Immature natural killer cell (primary cell): ENCODE measurements around the gene PLEKHG4. TPM values are rescaled to one million over a fixed set of nuclear protein-coding genes. Genes with fewer than 3 reads are reported as not detected.

ENCODE experiments used
- DNase-seq, 3 donors: peaks; one replicate each; pipeline ENCODE4 v3.0.0; 2022; ENCODE audit warnings: mixed read lengths in 1 of 3
- H3K27ac Mint-ChIP-seq, 6 donors: one replicate each; pipeline ENCODE4 v1.8.0; 2020; ENCODE audit warnings: mixed read lengths in 6 of 6, mild to moderate bottlenecking in 5 of 6, inconsistent platforms in 4 of 6, moderate library complexity in 3 of 6
- H3K27me3 Mint-ChIP-seq, 3 donors: one replicate each; pipeline ENCODE4 v1.8.0; 2020 to 2021; ENCODE audit warnings: low read depth in 3 of 3, mild to moderate bottlenecking in 3 of 3, mixed read lengths in 3 of 3, moderate library complexity in 3 of 3, inconsistent platforms in 1 of 3
- H3K36me3 Mint-ChIP-seq, 3 donors: one replicate each; pipeline ENCODE4 v1.8.0; 2020; ENCODE audit warnings: mixed read lengths in 3 of 3, inconsistent platforms in 2 of 3, mild to moderate bottlenecking in 2 of 3
- H3K4me1 Mint-ChIP-seq, 2 donors: one replicate each; pipeline ENCODE4 v1.8.0; 2020; ENCODE audit warnings: inconsistent platforms in 2 of 2, mild to moderate bottlenecking in 2 of 2, mixed read lengths in 2 of 2, moderate library complexity in 1 of 2
- H3K4me3 Mint-ChIP-seq, 5 donors: one replicate each; pipeline ENCODE4 v1.8.0; 2020; ENCODE audit warnings: mild to moderate bottlenecking in 5 of 5, mixed read lengths in 5 of 5, inconsistent platforms in 3 of 5, moderate library complexity in 3 of 5
- H3K9me3 Mint-ChIP-seq, 6 donors: one replicate each; pipeline ENCODE4 v1.8.0; 2020; ENCODE audit warnings: mild to moderate bottlenecking in 6 of 6, mixed read lengths in 6 of 6, inconsistent platforms in 4 of 6, moderate library complexity in 3 of 6
- polyA plus RNA-seq, 3 donors: library from polyadenylated mRNA; unstranded; fragments of 300-500 nt; fragmentation: Illumina TruSeq; gene quantifications; one replicate each; pipeline ENCODE4 v1.2.3, GENCODE V29; 2021

The PLEKHG4 gene
- polyA plus RNA-seq, 3 donors from 2014 or later = 3.7 to 8.1 (median 5.3) TPM

DNA sequence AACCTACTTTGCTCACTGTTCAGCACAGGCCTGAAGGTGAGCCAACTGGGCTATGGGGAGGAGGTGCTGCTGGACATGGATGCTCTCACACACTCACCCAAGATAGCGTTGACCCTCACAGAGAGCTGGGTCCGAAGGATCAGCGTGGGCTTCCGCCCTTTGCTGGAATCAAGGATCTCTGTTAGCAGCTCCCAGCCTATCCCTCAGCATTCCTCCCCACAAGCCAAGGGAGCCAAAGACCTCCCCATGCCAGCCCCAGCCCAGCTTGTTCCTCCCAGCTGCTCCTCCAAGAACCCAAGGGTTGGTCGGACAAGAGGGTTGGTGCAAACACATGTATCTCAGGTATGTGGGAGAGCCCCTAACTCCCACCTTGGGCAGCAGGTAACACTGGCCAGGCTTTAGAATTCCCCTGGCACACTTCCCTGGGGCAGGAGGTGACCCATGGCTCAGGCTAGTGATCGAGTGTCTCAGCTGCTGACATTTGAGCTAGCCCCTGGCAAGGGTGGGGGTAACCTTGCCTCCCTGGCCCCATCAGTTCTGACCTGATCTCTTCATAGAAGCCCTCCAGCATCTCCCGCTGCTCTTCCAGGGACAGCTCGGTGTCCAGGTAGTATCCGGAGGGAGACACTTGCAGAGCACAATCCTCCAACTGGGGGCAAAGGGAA, 40.4 kb upstream of the PLEKHG4 start:
- no peaks in the 10 kb centered on the region for H3K9me3 Mint-ChIP-seq
- no peak overlapping the region for H3K4me3 Mint-ChIP-seq
- H3K36me3 Mint-ChIP-seq = peaks cover 5 to 22% (median 6%) of the 10 kb centered on the region in 3 donors
- H3K4me1 Mint-ChIP-seq = peaks cover 20 to 21% of the 10 kb centered on the region in 2 donors
- DNase-seq = no peak
- H3K27me3 Mint-ChIP-seq = peaks cover 0 to 5% (median 2%) of the 10 kb centered on the region in 3 donors
- peak overlapping the region in 2 of 6 donors; percentile 34 to 39 for H3K27ac Mint-ChIP-seq

DNA sequence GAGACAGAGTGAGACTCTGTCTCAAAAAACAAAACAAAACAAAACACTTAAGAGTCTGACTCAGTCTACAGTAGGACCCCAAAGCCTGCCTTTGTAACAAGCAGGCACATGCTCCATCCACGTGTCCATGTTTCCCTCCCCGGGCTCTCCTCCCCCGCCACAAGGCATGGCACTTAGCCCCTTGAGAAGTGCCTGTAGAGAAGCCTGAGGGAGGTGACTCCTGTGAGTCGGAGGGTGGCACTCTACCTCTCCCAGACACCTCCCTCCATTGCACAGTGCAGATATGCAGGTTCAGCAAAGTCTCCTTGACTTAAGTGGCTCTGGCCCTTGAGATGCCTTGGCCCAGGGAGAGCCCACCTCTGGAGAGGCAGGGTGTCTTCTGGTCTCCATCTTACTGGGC, 38.8 kb upstream of the PLEKHG4 start:
- DNase-seq = no peak
- H3K4me1 Mint-ChIP-seq = peaks cover 35 to 37% of the 10 kb centered on the region in 2 donors
- H3K27me3 Mint-ChIP-seq = peaks cover 2 to 5% (median 4%) of the 10 kb centered on the region in 3 donors
- peak overlapping the region in 1 of 6 donors; percentile 11 for H3K27ac Mint-ChIP-seq
- H3K36me3 Mint-ChIP-seq = peaks cover 5 to 19% (median 6%) of the 10 kb centered on the region in 3 donors
- no peak overlapping the region for H3K4me3 Mint-ChIP-seq
- H3K9me3 Mint-ChIP-seq = no peaks in the 10 kb centered on the region

DNA sequence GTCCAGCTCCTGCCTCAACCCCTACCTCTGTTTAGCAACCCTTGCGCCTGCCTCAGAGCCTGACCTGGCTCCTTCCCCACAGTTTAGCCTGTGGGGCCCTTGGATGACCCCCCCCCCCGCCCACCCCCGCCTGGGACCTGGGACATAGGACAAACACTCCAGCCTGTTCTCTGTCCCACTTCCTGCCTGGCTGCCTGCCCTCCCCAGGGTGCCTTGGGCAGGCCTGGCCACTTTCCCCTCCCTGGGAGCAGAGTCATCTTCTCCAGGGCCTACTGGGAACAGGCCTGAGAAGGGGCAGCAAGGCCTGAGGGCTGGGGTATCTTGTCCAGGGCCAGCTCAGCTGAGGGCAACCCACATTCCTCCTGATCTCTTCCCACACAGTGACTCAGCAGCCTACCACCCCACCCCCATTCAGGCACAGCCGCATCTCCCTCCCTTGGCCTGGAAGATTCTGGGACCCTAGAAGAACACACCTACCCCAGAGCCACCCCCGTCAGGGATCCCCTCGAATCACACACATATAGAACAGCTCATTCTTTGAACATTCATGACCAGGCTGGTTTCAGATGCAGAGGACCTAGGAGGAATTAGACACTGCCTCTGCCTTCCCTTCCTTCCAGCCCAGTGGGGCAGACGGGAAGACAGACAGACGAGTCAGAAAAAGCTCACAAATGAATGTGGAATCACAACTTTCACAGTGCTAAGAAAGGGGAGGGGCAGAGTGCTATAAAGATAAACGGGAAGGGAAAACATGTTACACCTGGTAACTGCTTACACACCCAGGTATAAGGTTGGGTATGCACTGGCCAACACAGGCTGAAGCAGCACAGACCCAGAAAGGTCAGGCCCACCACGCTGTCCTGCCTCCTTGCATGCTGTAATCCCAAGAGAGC, 38.1 kb upstream of the PLEKHG4 start:
- no peak overlapping the region for H3K4me3 Mint-ChIP-seq
- H3K9me3 Mint-ChIP-seq = no peaks in the 10 kb centered on the region
- peaks cover 1 to 16% (median 2%) of the 10 kb centered on the region in 3 donors for H3K36me3 Mint-ChIP-seq
- DNase-seq = no peak
- H3K27ac Mint-ChIP-seq = peak overlapping the region in 2 of 6 donors; percentile 28 to 78
- H3K27me3 Mint-ChIP-seq = peaks cover 2 to 4% (median 3%) of the 10 kb centered on the region in 3 donors
- peaks cover 38 to 40% of the 10 kb centered on the region in 2 donors for H3K4me1 Mint-ChIP-seq

DNA sequence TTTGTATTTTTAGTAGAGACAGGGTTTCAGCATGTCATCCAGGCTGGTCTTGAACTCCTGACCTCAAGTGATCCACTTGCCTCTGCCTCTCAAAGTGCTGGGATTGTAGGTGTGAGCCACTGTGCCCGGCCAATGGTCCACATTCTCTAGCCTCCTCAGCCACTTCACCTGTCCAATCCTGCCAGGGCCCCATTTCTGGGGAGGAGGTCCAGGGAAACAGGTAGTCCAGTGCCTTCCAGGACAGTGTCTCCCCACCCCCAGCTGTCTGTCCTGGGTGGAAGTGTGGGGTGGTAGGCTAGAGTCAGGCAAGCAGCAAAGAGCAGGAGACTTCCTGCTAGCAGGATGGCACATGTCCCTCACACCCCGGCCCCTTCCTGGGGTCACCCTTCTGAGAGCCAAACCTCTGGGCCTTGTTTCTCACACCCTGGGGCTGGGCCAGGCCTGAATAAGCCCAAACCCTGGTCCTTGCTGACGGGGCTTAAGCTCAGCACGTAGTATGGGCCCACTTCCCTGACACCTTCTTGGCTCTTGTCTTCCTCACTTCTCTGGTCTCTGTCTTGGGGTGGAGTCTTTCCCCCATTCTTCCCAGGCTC, 37.1 kb upstream of the PLEKHG4 start:
- Mint-ChIP-seq H3K27me3 (peaks cover 2% of the 10 kb centered on the region in 3 donors), H3K9me3 (no peaks in the 10 kb centered on the region), H3K36me3 (peaks cover 0 to 12% (median 0%) of the 10 kb centered on the region in 3 donors), H3K4me3 (no peak overlapping the region), H3K27ac (peak overlapping the region; percentile 32 to 71 (median 56)), H3K4me1 (peaks cover 39 to 40% of the 10 kb centered on the region in 2 donors)
- no peak for DNase-seq

DNA sequence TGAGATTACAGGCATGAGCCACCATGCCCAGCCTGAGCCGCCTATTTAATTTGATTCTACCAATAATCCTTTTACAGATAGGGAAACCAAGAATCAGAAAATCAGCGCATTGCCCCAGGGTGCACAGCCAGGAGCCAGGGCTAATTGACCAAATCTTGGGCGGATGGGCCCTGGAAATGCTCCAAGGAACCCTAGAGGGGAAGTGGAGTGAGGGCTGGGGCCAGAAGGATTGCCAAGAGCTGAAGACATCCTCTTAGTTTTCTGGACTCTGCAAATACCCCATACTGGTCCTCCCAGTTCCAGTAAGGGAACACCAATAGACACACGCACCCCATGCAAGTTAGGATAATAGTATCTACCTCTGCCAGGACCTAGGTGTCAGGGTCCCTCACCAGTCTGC, 35.9 kb upstream of the PLEKHG4 start:
- peak overlapping the region in 5 of 6 donors; percentile 69 to 93 (median 89) for H3K27ac Mint-ChIP-seq
- H3K27me3 Mint-ChIP-seq = peaks cover 2 to 8% (median 6%) of the 10 kb centered on the region in 3 donors
- H3K36me3 Mint-ChIP-seq = peaks cover 0 to 2% (median 0%) of the 10 kb centered on the region in 3 donors
- no peak for DNase-seq
- H3K4me1 Mint-ChIP-seq = peaks cover 49 to 50% of the 10 kb centered on the region in 2 donors
- no peaks in the 10 kb centered on the region for H3K9me3 Mint-ChIP-seq
- no peak overlapping the region for H3K4me3 Mint-ChIP-seq

DNA sequence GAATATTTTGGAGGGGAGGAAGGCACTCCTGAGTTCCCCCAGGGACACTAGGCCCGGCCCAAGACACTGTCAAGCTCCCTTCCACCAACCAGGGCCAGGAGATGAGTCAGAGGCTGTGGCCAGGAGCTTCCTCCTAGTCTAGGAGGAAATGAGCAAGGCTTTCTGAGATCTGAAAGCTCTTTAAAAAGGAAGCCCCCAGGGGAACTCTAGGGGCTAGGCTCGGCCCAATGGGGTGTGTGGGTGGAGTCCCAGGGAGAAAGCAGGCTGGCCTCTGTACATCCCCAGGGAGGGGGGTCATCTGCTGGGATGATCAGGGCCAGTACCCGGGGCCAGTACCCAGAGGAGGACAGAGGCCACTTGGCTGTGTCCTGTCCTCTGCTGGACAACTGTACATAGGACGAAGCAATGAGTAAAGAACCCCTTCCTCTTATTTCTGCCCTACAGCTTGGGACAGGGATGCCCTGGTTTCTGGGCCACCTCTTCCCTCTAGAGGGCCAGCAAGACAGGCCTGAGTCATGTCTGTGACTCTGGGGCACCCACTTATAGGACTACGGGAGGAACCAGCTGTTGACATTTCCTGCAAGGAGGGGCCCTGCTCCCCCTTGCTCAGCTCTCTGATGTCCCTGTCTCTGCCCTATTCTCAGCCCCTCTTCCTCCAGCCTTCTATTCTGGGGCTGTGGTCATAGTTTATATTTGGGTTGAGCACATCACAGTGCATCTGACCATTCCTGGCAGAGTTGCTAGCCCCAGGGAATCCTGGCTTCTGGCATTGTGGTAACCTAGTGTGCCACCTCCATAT, 34.7 kb upstream of the PLEKHG4 start:
- Mint-ChIP-seq H3K27me3 (peaks cover 2 to 10% (median 9%) of the 10 kb centered on the region in 3 donors), H3K4me3 (peak overlapping the region; percentile 69 to 95 (median 83)), H3K27ac (peak overlapping the region; percentile 88 to 93 (median 90)), H3K36me3 (no peaks in the 10 kb centered on the region), H3K9me3 (no peaks in the 10 kb centered on the region), H3K4me1 (peaks cover 52 to 56% of the 10 kb centered on the region in 2 donors)
- DNase-seq = peak; percentile 54 to 61 (median 55)

DNA sequence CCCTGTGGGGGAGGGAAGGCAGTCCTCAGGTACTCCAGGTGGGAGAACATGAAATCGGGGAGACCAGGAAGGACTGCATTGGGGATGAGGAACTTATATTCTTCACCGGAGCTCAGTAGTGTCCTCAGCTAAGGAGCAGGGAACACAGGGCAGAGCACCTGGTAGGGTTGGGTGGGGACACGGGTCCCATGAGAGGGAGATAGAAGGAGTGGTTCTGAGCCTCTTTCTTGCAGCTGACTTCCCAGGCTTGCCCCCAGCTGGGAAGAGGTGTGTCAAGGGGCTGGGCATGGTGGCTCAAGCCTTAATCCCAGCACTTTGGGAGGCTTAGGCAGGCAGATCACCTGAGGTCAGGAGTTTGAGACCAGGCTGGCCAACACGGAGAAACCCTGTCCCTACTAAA, 34.1 kb upstream of the PLEKHG4 start:
- H3K27me3 Mint-ChIP-seq = peaks cover 5 to 16% (median 10%) of the 10 kb centered on the region in 3 donors
- H3K4me1 Mint-ChIP-seq = peaks cover 54 to 55% of the 10 kb centered on the region in 2 donors
- H3K4me3 Mint-ChIP-seq = peak overlapping the region; percentile 69 to 95 (median 83)
- H3K27ac Mint-ChIP-seq = peak overlapping the region; percentile 88 to 93 (median 90)
- H3K36me3 Mint-ChIP-seq = no peaks in the 10 kb centered on the region
- no peaks in the 10 kb centered on the region for H3K9me3 Mint-ChIP-seq
- no peak for DNase-seq

DNA sequence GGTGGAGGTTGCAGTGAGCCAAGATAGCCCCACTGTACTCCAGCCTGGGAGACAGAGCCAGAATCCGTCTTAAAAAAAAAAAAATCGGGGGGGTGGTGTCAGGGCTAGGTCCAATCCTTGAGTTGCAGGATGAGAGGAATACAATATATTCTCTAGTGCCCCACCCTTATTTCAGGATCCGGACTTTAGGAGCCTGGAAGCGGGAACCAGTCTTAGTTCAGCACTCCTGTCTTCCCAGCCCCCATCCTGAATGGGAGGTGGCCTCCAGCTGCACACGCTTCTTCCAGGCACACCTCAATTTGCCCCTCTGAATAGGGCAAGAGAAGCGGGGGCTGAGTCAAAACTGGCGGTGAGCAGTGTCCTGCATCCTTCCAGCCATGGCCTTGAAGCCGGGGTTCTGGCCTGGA, 33.7 kb upstream of the PLEKHG4 start:
- Mint-ChIP-seq H3K4me1 (peaks cover 55% of the 10 kb centered on the region in 2 donors), H3K36me3 (no peaks in the 10 kb centered on the region)

DNA sequence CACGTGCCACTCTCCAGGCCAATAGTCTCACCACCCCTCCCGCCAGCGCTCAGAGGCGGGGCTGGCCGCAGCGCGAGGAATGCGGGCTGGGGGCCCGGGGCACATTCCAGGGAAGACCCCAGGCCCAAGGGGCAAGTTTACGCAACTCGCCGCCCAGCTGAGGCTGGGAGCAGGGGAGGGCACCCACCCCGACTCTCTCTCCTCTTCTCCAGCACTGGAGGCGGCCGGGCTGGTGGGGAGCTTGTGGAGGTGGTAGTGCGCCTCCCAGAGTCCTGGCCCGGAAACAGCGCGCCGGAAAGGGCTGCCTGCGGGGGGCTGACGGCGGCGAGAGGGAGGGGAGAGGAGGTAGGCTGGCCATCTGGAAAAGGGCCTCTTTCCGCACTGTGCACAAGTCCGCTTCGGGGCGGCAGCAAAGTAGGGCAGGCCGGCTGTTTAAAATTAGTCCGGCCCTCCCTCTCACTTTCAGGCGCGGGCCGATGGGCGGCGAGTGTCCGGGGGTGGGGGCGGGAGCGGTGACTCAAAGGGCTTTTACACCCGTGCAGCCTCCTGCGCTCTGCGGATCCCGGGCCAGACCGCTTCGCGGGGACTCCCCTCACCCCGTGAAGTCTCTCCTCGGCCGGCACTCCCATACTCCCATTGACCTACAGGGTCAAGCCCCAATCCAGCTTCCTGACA, 33.1 kb upstream of the PLEKHG4 start:
- Mint-ChIP-seq H3K27ac (peak overlapping the region; percentile 71 to 92 (median 87)), H3K27me3 (peaks cover 7 to 16% (median 10%) of the 10 kb centered on the region in 3 donors), H3K36me3 (no peaks in the 10 kb centered on the region), H3K4me1 (peaks cover 54 to 55% of the 10 kb centered on the region in 2 donors), H3K4me3 (peak overlapping the region; percentile 83 to 95 (median 95)), H3K9me3 (no peaks in the 10 kb centered on the region)
- peak; percentile 42 to 58 (median 57) for DNase-seq

More for the DNA sequence above, 33.7 kb upstream of the PLEKHG4 start:
- H3K27me3 Mint-ChIP-seq = peaks cover 7 to 16% (median 10%) of the 10 kb centered on the region in 3 donors
- peak overlapping the region; percentile 69 to 95 (median 83) for H3K4me3 Mint-ChIP-seq
- DNase-seq = peak in 1 of 3 donors; percentile 14
- H3K9me3 Mint-ChIP-seq = no peaks in the 10 kb centered on the region
- peak overlapping the region in 5 of 6 donors; percentile 88 to 93 (median 90) for H3K27ac Mint-ChIP-seq

DNA sequence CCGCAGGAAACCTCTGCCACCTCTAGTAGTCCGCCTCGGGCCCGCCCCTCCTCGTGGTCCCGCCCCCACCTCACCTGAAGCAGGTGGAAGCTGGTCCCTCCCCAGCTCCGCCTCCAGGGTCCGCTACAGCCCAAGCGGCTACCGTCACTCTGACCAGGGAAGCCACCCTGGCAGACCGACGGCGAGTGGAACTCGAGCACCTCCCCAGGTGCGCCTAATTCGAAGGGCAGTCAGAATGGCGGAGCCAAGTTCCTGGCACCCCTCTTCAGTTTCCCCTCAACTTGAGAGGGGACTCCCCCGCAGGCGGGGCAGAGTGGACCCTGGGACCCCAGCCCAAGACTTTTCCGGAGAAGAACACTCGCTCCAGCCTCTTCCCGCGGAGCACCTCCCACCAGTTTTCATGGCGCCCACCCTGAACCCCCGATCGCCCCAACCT, 32.6 kb upstream of the PLEKHG4 start:
- H3K4me1 Mint-ChIP-seq = peaks cover 50 to 55% of the 10 kb centered on the region in 2 donors
- no peaks in the 10 kb centered on the region for H3K36me3 Mint-ChIP-seq
- no peaks in the 10 kb centered on the region for H3K9me3 Mint-ChIP-seq
- peak overlapping the region; percentile 71 to 91 (median 84) for H3K27ac Mint-ChIP-seq
- peak in 1 of 3 donors; percentile 25 for DNase-seq
- peaks cover 7 to 16% (median 11%) of the 10 kb centered on the region in 3 donors for H3K27me3 Mint-ChIP-seq
- H3K4me3 Mint-ChIP-seq = peak overlapping the region; percentile 83 to 95 (median 95)

DNA sequence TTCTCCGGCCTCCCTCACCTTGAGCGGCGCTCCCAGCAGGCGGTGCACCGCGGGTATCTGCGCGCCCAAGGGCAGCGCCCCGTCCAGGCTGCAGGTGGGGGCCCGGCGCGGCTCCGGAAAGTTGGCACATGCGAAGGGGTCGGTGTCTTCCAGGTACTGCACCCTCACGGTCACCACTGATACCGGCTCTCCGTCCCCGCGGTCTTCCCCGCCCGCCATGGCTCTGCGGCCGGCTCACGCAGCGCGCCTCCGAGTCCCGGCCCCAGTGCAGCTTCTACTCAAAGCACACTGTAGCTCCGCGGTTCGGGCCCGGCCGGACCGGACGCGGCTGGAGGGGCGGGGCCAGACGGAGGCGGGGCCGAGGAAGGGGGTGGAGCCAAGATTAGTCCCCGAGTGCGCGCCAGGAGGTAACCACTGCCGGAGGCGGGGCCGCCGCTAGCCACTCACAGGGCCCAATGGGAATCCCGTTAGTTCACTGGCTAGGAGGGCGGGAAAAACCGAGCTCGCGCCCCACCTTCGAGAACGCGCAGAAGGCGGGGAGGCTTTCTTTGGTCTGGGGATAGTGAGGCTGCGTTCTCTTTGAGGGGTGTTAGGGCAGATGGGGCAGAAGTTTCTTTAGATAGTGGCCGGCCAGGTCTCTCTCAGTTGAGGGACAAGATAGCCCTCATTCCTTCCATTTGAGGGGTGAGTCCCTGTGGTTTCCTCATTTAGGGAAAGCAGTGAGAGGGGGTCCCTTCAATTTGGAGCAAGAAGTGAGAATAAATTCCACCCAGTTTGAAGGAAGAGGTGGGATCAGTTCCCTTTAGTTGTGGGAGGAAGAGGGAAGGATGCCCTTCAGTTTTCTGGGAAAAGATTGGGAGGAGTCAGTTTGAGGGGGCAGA, 31.9 kb upstream of the PLEKHG4 start, which contains the start of gene FHOD1:
TSS of gene FHOD1 (minus strand) at position 290 of the 881 bp plus-strand sequence. CDS start at position 219, 71 bp downstream.
- peak; percentile 97 to 99 (median 98) for DNase-seq
- Mint-ChIP-seq H3K27ac (peak within 1 kb of the TSS; percentile 81 to 91 (median 88)), H3K9me3 (no peaks in the 10 kb centered on the region), H3K4me3 (peak within 1 kb of the TSS; percentile 83 to 95 (median 95)), H3K36me3 (no peaks in the 10 kb centered on the region), H3K4me1 (peaks cover 49 to 54% of the 10 kb centered on the region in 2 donors), H3K27me3 (peaks cover 7 to 16% (median 14%) of the 10 kb centered on the region in 3 donors)
